DMS153 treated with DMSO at 0.1 percent for 48 hours (cell line): ENCODE measurements around the gene C2.

Experiments
- DNase-seq: peaks from one replicate; lab custom pipeline; 2025; ENCODE audit not compliant: unreplicated experiment; lab: John Stamatoyannopoulos, UW

The C2 gene

GRCh38 chr6:31954511-31954910 is 27.0 kb downstream of the C2 start:
- DNase-seq = no peak

- DNase-seq = no peak
These were observed 29.3 kb downstream of the C2 start for GRCh38 chr6:31956796-31957195.

GRCh38 chr6:31958412-31958740 is 30.9 kb downstream of the C2 start:
- DNase-seq = no peak

GRCh38 chr6:31958741-31959739 is 31.5 kb downstream of the C2 start, which contains the start of the genes NELFE and SKIC2:
Gene NELFE, minus strand, starts transcription at chr6:31958971. Its CDS starts 525 bp downstream, at chr6:31958446.
Gene SKIC2, plus strand, starts transcription at chr6:31959175. Its CDS starts 18 bp downstream, at chr6:31959193.
- peak; percentile 87 for DNase-seq

DNA sequence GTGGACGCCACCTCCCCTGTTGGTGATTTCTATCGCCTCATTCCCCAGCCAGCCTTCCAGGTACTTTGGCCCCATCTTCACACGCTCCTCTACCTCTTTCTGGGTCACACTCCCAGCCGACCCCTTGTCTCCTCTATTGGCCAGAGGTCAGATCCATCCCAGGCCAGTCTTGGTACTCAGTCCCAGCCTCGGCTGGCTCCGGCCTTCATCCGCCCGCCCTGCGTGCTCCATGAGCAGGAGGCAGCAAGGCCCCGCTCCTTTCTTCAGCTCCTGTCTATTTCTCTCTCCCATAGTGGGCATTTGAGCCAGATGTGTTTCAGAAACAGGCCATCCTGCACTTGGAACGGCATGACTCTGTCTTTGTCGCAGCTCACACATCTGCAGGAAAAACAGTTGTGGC is 34.1 kb downstream of the C2 start:
- no peak for DNase-seq

- DNase-seq = no peak
These were observed 36.4 kb downstream of the C2 start for GRCh38 chr6:31963921-31964320.

DNA sequence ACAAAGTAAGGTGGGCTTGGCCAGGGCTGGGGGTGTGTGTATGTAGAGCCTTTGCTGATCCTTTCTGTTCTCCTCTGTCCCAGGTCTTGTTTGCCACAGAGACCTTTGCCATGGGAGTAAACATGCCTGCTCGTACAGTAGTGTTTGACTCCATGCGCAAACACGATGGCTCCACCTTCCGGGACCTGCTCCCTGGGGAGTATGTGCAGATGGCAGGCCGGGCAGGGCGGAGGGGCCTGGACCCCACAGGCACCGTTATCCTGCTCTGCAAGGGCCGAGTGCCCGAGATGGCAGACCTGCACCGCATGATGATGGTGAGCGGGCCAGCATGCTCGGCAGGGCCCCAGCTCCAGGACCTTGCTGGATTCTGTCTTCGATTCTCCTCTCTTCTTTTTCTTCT is 38.2 kb downstream of the C2 start:
- DNase-seq = no peak

- DNase-seq = no peak
These were observed 39.0 kb downstream of the C2 start for GRCh38 chr6:31966506-31966905.

DNA sequence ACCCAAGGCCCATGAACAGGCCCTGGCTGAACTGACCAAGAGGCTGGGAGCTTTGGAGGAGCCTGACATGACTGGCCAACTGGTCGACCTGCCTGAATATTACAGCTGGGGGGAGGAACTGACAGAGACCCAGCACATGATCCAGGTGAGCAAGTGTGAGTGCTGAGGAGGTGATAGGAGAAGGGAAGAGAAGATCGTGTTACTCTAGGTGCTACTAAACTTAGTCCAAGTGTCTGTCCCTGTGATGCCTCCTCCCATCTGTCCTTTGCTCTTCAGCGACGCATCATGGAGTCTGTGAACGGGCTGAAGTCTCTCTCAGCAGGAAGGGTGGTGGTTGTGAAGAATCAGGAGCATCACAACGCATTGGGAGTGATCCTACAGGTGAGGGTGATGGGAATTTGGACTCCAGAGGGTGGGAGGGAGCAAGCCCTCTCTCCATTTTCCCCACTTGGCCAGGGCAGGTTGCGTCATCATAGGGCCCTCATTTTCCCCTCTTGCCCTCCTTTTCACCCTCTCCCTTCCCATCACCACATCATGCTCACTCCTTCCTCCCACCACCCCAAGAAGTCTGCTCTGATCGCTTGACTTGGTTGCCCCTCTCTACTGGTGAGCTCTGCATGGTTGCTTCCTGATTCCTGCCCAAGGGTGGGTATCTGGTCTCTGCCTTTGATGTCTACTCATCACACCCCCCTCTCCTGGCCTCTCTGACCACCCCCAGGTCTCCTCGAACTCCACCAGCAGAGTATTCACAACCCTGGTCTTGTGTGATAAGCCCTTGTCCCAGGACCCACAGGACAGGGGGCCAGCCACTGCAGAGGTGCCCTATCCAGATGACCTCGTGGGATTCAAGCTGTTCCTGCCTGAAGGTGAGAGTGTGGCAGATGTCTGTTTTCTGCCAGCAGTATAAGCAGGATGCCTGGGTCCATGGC is 39.7 kb downstream of the C2 start:
- no peak for DNase-seq

GRCh38 chr6:31967926-31968320 is 40.4 kb downstream of the C2 start:
- DNase-seq = no peak

- no peak for DNase-seq
These were observed 40.8 kb downstream of the C2 start for GRCh38 chr6:31968326-31968725.

GRCh38 chr6:31968791-31969711 is 41.5 kb downstream of the C2 start:
- no peak for DNase-seq

GRCh38 chr6:31969712-31970603 is 42.4 kb downstream of the C2 start:
- no peak for DNase-seq

DNA sequence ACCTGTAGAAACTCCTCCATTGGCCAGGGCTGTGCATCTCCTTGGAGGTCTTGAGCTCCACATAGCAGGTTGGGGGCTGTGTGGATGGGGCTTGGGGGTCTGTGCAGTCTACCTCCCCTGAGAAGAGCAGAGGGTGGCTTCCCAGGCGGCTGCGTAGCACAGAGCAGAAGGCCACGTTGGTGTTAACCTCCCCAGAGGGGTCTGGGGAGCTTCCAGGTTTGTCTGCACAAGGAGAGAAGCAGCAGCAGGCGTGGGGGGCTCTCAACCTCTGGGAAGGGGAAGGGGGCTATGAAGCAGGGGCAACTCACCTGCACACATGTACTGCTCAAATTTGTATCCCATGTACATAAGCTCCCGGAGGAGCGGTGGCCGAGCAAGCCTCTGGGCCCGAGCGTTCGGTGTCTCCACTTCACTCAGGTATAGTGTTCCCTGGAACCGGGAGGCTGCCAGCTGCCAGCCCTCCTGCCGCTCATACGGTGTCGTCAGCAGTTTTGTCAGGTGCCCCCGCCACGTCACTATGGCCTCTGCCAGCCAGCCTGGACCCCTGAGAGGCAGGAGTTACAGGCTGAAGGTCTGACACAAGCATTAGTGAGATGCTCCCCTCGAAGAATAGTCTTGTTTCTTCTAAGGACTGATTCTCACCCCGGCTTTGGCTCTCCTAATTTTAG is 43.2 kb downstream of the C2 start:
- DNase-seq = no peak

DNA sequence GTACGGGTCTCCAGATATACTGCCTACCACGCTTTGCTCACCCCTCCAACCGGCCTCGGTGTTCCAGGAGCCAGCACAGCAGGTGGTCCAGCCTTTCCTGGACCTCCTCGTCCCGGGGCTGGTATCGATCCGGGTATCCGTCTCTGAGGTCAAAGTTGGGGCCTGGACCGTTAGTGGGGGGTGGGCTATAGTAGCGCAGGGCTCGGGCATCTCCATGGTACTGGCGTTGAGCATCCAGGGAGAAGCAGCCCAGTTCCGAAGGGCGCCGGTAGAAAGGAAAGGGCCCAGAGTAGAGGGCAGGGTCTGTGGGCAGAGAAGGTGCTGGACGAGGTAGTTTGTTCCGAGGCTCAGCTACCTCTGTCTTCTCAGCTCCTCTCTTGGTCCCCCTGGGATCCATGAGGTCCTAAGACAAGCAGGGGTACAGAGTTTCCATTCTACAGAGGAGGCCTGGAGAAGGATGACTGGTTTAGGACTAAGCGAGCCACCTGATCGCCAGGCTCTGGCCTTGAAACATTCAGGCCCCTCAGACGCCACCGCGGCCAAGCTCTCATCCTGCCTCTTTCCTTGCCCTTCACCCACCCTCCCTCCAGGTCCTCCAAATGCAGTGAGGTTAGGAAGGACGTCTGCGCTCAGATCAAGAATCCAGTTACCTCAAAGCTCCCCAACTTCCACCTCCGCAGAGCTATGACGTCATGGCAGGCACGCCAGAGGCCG is 43.9 kb downstream of the C2 start:
- no peak for DNase-seq

GRCh38 chr6:31971993-31972708 is 44.6 kb downstream of the C2 start, which contains the start of gene DXO:
Gene DXO, minus strand, starts transcription at chr6:31972138. Its CDS starts 463 bp downstream, at chr6:31971675.
- DNase-seq = peak; percentile 95

- DNase-seq = no peak
These were observed 45.3 kb downstream of the C2 start for GRCh38 chr6:31972709-31973350.
